Fibroblast of skin of back (primary cell): Measurements from ENCODE around the gene VPS51. TPM values are rescaled to one million over a fixed set of nuclear protein-coding genes. Genes with fewer than 3 reads are reported as not detected.

ENCODE experiments used
- DNase-seq: peaks from one replicate; pipeline ENCODE4 v3.0.0-alpha.2; 2013
- polyA plus RNA-seq, 2 experiments: library from polyadenylated mRNA; unstranded; fragments of 120-200 nt; gene quantifications; one replicate each; pipeline ENCODE4 v1.2.1, GENCODE V29; 2013; ENCODE audit not compliant: insufficient read length in 2 of 2

The VPS51 gene
- polyA plus RNA-seq (2013, experiment 1 of 2; ENCODE audit: insufficient read length) = 75.1 TPM
- polyA plus RNA-seq (2013, experiment 2 of 2; ENCODE audit: insufficient read length) = 87.4 TPM

DNA sequence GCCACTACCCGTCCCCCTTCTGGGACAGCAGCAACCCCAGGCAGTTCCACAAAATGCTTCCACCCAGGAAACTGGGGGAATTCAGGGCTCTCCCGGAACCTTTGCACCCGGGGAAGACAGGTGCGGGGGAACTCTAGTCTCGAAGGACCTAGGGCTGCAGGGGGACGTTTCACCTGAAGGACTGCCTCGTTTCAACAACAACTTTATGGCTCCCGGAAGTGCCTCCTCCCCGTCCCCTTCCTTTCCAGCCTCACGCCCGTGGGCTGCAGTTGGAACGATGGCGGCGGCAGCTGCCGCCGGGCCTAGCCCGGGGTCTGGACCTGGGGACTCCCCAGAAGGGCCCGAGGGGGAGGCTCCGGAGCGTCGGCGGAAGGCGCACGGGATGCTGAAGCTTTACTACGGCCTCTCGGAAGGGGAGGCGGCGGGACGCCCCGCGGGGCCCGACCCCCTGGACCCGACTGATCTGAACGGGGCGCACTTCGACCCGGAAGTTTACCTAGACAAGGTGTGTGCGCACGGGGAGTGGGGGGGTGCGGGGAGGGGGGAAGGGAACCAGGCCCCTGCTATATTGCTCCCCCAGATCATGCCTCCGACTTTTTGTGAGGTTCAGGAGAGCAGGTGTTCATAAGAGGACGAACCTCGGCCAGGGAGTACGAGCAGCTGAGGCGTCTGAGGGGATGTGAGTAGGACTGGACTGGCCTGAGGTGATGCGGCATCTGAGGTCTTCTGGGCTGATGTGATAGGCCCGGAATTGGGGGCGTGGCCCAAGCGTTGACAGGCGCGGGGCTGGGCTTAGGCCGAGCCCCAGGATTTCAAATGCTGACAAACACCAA, at the start of gene VPS51:
Gene VPS51 (plus strand): TSS at position 241 of the 833 bp plus-strand sequence. CDS start 37 bp downstream, at position 278.
- DNase-seq = peak; percentile 88

DNA sequence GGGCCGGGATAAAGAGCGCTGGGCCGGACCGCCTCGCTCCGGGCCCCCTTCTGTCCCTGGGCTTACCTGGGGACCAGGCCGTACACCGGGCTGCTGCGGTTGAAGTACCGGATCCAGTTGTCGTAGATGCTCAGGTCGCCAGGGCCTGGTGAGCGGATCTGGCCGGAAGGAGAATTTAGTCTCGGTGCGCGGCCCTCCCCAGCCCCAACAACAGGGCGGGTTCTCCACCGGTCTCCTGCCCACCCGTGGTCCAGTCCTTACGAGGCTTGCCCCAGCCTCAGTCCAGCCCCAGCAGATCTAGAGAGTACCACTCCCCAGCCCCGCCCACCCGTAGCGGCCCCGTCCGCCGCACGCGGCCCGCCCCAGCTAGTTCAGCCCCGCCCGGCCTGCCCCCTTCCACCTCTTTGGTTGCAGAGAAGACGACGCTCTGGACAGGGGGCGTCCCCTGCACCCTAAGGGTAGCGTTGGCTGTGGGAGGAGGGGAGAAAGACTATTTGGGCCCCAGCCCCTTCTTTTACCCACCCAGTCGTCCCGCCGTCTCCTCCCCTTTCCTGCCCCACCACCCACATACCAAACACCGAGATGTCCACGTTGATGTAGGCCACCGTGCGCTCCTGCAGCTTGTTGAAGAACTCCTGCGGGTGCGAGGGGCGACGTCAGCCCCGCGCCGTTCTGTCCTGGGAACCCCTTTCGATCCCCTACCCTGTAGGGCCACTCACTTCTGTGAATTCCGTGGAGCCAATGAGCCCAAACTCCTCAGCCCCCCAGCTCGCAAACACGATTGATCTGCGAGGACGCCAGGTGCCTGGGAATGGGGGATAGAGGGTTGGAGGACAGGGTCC, 48.2 kb upstream of the VPS51 start:
- no peak for DNase-seq

GRCh38 chr11:65051398-65051858, 44.6 kb upstream of the VPS51 start:
- DNase-seq = no peak

DNA sequence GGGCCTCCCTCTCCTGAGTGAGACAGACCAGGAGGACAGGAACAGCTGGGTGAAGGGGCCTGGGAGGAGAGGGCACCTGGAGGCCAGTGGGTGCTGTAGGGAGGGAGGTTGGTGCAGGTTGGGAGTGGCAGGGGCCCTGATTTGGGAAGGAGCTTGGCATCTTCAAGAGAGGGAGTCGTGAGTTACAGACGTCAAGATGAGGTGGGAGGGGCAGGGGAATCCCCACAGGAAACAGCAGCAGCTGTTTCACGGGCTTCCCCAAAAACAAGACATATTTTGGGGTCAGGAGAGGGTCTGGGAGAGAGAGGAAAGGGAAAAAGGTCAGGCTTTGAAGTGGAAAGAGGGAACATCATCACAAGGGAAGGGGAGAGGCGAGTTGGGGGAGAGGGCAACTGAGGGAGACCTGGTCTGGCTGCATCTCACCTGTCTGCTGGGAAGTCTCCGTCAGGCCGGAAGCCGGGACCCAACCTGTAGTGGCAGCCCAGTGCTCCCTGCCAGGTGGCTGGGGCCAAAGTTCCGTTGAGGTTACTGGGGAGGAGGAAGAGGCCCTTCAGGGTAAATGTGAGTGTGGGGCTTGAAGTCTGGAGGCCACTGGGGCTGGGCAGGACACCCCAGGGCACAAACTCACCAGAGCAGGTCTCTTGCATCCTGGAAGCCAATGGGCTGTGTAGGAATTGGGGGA, 42.0 kb upstream of the VPS51 start:
- DNase-seq = no peak

DNA sequence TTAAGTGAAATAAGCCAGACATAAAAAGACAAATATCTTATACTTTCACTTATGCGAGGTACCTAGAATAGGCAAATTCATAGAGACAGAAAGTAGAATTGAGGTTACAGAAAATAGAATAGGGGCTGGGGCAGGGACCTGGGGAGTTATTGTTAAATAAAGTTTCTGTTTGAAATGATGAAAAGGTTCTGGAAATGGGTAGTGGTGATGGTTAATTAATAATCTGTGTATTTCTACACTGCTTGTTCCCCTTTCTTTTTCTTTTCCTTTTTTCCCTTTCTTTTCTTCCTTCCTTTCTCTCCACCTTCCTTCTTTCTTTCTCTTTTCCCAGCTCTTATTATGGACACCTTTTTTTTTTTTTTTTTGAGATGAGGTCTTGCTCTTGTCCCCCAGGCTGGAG, 40.5 kb upstream of the VPS51 start:
- no peak for DNase-seq

DNA sequence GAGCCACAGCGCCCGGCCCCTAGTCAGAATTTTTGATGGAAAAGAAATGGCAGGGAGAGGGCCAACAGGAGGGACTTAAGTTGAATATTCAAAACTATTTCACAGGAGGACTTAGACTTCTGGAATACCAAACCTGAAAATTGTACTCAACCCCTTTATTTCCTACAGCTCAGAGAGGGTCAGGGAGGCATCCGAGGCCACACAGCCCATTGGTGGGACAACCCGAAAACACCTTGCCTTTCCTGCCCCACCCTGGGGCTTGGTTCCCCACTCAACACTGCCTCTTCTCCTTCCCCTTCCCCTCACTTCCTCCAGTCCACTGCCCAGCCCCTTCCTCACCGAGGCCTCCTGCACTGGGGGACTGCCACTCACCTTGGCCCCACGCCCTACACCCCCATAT, 39.0 kb upstream of the VPS51 start:
- no peak for DNase-seq

DNA sequence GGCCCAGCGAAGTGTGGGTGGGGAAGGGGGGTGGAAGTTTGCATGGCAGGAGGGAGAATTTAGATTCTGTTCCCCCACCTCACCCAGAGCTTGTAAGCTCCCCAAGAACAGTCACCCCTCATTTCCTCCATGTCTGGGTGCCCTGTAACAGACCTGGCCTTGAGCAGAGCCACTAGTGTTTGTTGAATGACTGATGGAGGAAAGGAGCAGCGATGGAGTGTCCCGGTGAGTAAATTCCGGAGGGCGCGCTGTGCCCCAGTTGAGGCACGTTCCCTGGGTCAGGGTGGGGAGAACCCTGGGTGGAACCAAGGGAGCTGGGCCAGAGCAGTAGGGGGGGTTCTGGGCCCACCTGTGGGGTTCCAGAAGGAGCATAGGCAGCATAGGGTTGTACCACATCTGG, 38.5 kb upstream of the VPS51 start:
- no peak for DNase-seq

- no peak for DNase-seq
Measured at GRCh38 chr11:65058012-65058411, 38.0 kb upstream of the VPS51 start.

DNA sequence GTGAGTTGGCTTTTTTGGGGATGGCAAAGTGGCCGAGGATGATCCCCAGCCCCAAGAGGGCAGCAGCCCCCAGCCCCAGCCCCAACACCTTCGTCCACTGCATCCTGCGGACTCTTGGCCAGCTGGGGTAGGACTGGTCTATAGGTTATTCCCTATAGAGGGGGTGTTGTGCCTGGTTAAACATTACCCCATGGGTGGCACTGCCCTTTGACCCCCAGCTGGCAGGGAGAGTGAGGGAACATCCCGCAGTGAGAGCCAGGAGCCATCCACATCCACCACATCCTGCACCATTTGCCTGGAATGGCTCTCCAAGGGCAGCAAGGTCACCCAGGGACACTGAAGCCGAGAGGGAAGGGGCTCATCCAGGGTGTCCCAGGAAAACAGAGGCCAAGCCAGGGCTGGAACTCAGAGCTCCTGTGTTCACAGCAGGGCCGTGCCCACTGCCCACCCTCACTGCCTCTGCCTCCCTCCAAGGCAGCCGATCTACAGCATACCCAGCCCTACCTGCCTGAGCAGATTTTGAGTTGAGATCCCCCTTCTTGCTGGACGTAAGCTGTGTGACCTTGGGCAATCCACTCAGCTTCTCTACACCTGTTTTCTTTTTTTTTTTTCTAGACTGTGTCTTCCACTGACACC, 37.5 kb upstream of the VPS51 start, which contains the start of gene NAALADL1:
Gene NAALADL1 (minus strand): TSS at position 135 of the 636 bp plus-strand sequence. CDS start 32 bp downstream, at position 103.
- no peak for DNase-seq

DNA sequence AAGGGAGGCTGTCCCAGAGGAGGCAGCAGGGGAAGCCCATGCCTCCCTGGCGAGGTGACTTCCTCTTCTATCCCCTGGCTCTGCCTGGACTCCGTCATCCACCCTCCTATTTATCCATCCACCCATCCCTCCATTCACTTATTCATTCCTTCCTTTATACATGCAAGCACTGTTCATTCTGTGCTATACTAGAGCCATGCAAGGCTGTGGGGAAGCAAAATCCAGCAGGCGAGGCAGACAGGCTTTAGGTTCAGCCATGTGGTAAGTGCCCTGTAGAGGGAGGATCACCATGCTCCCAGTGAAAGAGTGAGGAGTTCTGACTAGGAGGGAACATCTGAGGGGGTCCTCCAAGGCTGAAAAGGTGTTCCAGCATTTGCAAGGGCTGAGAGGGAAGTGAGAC, 36.5 kb upstream of the VPS51 start:
- no peak for DNase-seq

DNA sequence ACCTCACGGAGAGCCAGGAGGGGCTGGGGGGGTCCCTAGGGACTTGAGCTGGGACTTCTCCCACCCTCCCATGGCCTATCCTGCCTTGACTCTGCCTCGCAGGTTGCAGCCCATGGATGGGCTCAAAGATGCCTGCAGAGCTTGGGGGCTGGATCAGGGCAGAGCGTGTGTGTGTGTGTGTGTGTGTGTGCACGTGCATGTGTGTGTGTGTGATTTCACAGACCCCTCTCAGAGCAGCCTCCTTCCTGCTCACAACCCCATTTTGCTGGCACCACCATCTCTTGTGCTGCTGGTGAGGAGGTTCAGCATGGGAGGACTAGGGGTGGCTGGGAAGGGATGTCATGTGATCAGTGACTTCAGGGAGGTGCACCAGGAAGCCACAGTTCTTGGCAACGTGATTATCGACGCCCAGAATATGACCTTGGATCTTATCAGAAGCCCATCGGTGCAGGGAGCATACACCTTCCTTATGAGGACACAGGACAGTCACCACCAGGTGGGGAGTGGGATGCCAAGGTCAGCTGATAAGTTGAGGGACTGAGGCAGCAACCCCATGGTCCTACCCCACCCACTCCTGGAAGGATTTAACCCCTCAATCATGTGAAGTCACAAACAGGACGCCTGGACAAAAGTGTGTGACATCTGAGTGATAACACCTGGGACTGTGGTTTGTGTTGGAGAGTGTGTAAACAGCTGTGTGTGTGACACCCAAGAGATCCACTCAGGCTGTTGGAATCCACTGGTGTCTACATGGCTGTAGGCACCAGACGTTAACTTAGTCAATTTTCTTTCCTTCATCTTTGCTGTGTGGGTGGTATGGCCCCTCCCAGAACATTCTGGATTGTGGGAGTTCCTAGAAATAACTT, 35.8 kb upstream of the VPS51 start:
- no peak for DNase-seq

DNA sequence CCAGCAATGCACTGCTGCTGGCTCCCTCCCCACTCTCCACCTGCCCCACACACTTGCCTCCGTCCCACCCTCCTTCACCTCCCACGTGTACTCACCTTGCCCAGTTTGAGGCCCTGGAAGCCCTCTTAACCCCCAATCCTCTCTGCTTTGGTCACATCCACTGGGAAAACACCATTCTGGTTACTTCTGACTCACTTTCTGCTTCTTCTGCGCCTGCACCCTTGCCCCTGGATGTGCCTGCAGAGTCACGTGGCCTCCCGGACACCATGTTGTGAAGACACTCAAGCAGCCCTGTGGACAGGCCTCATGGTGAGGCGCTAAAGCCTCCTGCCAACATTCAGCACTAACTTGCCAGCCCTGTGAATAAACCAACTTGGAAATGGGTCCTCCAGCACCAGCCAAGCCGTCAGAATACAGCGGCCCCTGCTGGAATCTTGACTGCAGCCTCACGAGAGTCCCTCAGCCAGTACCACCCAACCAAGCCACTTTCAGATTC, 35.1 kb upstream of the VPS51 start:
- peak; percentile 9 for DNase-seq

GRCh38 chr11:65063532-65063931, 32.5 kb upstream of the VPS51 start:
- DNase-seq = no peak

DNA sequence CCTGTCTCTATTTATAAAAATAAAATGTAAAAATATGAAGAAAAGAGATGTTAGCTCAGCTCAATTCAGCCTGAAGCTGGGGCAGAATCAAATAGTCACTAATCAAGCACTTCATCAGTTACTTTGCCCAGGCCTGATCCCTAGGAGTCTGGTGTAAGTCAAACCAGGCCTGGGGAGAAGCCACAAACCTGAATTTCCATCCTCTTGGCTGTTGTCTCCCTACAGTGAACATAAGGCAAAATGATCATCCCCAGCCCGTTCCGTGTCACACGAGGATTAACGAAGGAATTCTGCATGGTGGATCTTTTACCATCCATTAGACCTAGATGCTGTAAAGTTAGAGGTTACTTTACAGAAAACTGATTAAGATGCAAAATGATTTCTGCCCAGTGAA, 31.2 kb upstream of the VPS51 start:
- no peak for DNase-seq

- DNase-seq = no peak
Measured at GRCh38 chr11:65065851-65066250, 30.2 kb upstream of the VPS51 start.

GRCh38 chr11:65066315-65066714, 29.7 kb upstream of the VPS51 start:
- DNase-seq = no peak

- no peak for DNase-seq
Measured at GRCh38 chr11:65066805-65067291, 29.2 kb upstream of the VPS51 start.

- no peak for DNase-seq
Measured at GRCh38 chr11:65067446-65067845, 28.6 kb upstream of the VPS51 start.

DNA sequence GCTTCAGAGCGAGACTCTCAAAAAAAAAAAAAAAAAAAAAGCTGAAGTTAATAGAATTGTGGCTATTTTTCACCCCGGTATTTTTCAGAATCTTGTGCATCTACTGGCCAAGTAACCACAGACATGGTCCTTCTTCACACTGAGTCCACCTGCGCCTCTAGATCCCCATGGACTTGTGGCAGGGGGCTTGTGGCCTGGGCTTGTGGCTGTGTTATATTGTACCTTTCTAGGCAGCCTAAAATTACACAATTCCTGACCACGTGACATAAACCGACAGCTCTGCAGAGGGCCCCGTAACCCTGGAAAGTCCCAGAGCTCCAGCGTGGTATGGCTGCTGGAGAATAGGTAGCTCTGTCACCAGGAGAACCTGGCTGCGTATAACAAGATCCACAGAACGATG, 26.8 kb upstream of the VPS51 start:
- no peak for DNase-seq

DNA sequence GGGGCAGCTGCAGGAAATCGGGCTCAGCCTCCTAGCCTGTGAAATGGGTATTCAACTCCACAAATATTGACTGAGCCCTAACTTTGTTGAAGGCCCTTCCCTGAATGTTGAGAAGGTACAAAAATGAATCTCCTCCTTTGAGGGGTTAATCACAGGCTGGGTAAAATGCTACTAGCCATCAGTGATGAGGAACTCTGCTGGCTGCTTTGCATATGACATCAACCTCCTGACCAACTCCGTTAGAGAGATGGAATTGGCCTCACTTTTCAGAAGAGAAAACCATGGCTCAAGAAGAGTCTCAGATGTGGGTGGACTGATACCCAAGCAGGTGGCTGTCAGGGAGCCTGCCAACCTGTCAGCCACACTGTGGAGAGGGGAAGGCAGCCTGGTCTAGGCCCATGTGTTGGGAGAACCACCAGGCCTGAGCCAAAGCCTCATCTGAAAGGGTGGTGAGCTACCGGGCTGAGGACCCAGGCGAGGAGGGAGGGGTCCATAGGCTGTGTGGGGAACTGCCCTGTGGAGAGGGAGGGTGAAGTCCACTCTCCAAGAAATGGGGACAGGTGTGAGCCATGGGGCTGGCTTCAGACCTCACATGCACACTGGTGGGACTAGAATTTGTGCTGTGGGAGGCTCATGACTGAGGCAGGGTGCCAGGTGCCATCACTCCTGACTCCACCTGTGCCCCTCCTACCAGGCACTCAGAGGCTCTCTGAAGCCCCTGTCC, 23.9 kb upstream of the VPS51 start:
- no peak for DNase-seq
